ENCODE data around the gene CC2D2B. TPM values are rescaled to one million over a fixed set of nuclear protein-coding genes. Genes with fewer than 3 reads are reported as not detected.

CC2D2B gene
- total RNA-seq, 1 donor from 2014 or later = 3.9 TPM

DNA sequence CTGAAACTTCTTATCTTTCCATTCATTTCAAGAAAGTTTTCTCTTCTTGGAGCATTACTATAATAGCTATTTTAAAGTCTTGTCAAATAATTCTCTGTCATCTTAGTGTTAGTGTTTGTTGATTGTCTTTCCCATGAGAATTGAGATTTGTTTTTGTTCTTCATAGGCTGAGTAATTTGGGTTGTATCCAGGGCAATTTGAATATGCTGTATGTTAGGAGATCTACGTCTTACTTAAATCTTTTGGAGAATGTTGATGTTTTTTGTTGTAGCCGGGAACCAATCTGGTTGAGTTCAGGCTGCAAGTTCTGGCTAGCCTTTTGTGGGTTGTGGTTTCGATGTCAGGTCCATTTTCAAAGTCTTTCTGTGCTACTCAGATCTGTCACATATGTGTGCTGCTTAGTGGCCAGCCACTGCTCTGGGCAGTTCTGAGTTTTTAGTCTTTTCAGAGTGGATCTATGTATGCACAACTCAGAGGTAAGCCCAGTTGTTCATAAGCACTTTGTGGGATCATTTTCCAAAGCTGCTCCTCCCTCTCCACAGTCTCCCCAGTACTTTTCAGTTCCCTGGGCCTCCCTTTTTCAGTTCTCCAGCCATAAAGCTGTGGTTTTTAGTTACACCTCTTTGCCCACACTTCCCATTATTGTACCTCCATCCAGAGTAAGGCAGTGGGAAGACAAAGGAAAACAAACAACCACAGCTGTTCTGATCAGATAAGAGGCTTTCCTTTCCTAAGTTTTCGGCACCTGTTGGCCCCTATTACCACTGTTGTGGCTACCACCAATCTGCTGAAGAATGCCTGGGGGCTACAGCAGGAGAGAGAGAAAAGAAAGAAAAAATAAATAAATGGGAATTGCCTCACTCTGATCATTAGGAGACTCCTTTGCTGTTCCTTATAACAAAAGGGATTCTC is 131.0 kb downstream of the CC2D2B start:
- peaks cover 2 to 3% of the 10 kb centered on the region in 2 donors for H3K4me1 ChIP-seq
- no peaks in the 10 kb centered on the region for H3K9me3 ChIP-seq
- no peak for DNase-seq (ENCODE audit: low spot score in 2 of 2)
- H3K27me3 ChIP-seq = no peaks in the 10 kb centered on the region
- TF ChIP-seq, protein P1, sequence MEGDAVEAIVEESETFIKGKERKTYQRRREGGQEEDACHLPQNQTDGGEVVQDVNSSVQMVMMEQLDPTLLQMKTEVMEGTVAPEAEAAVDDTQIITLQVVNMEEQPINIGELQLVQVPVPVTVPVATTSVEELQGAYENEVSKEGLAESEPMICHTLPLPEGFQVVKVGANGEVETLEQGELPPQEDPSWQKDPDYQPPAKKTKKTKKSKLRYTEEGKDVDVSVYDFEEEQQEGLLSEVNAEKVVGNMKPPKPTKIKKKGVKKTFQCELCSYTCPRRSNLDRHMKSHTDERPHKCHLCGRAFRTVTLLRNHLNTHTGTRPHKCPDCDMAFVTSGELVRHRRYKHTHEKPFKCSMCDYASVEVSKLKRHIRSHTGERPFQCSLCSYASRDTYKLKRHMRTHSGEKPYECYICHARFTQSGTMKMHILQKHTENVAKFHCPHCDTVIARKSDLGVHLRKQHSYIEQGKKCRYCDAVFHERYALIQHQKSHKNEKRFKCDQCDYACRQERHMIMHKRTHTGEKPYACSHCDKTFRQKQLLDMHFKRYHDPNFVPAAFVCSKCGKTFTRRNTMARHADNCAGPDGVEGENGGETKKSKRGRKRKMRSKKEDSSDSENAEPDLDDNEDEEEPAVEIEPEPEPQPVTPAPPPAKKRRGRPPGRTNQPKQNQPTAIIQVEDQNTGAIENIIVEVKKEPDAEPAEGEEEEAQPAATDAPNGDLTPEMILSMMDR (IDR thresholded peaks at IDR 0.05) = no peak
- no peak overlapping the region for H3K27ac ChIP-seq
- H3K36me3 ChIP-seq = no peaks in the 10 kb centered on the region
- H3K4me3 ChIP-seq = no peak overlapping the region
- intact Hi-C loops (cut with DNase I) = no loop called here

DNA sequence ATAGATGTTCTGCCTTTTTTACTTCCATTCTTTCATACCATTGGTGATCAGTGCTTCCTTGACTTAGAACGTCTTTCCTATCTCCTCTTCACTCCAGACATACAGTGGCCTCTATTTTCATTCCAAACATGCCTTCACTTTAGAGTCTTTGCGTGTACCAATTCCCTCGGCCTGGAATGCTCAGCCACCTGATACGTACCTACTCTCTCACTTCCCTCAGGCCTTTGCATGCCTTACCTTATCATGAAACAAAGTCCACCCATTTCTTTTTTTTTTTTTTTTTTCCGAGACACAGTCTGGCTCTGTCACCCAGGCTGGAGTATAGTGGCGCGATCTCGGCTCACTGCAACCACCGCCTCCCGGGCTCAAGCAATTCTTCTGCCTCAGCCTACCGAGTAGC is 133.4 kb downstream of the CC2D2B start:
- DNase-seq (ENCODE audit: low spot score in 2 of 2) = no peak
- no peak overlapping the region for H3K27ac ChIP-seq
- H3K27me3 ChIP-seq = no peaks in the 10 kb centered on the region
- H3K4me3 ChIP-seq = no peak overlapping the region
- peaks cover 2 to 3% of the 10 kb centered on the region in 2 donors for H3K4me1 ChIP-seq
- intact Hi-C loops (cut with DNase I) = loop anchor here (5.0 kb wide), 2 partner anchors 134 to 164 kb away; partner anchors contain the start of gene CC2D2B
- TF ChIP-seq, protein P1 (IDR thresholded peaks at IDR 0.05) = no peak
- H3K36me3 ChIP-seq = no peaks in the 10 kb centered on the region
- H3K9me3 ChIP-seq = no peaks in the 10 kb centered on the region

DNA sequence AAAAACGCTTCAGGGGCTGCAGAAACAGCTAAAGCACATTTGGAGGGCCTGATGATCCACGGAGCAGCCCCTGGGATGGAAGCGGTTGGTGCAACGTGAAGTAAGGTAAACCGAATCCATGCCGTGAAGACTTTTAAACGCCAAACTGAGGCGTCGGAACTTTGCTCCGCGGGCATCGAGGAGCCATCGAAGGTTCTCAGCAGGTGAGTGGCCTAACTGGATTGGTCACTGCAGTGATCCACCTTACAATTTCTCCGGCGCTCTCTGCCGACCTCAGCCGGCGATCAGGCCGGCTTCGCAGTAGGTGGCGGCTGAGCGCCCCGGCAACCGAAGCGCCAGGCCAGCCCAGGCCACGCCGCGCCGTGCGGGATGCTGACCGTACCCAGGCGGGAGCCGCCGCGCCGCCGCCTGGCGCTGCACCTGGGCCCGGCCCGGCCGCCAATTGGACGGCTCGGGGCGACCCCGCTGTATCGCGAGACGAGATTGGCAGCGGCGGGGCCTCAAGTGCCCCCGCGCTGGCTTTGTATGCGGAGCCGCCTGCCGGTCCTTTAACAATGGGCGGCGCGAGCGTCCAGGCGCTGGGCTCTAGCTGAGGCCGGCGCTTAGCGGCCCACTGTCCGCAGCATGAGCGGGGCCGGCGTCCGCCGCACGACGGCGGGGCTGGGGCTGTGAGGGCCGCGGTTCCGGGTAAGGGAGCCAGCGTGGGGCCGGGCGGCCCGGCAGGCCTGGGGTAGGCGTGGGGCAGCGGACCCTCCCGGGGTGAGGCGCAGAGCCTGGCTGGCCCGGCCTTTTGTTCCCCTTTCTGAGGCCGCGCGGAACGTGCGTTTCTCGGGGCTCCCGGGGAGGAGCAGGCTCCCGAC is 135.5 kb downstream of the CC2D2B start, which contains the start of gene CCNJ:
Gene CCNJ, plus strand, starts transcription at position 551 of the 860 bp plus-strand sequence. CDS start 811 bp downstream, outside the sequence.
- no peaks in the 10 kb centered on the region for H3K9me3 ChIP-seq
- H3K27me3 ChIP-seq = no peaks in the 10 kb centered on the region
- peaks cover 2 to 3% of the 10 kb centered on the region in 2 donors for H3K4me1 ChIP-seq
- peak within 1 kb of the TSS; percentile 85 to 87 for H3K27ac ChIP-seq
- H3K4me3 ChIP-seq = peak within 1 kb of the TSS; percentile 89 to 93
- TF ChIP-seq, protein P1 (IDR thresholded peaks at IDR 0.05) = peak in 2 of 3 experiments; percentile 18 to 19
- intact Hi-C loops (cut with DNase I) = loop anchor here (1.0 to 5.0 kb wide), 5 partner anchors 48 to 348 kb away; partner anchors contain the start of gene CC2D2B
- no peaks in the 10 kb centered on the region for H3K36me3 ChIP-seq
- peak; percentile 61 to 93 for DNase-seq (ENCODE audit: low spot score in 2 of 2)

DNA sequence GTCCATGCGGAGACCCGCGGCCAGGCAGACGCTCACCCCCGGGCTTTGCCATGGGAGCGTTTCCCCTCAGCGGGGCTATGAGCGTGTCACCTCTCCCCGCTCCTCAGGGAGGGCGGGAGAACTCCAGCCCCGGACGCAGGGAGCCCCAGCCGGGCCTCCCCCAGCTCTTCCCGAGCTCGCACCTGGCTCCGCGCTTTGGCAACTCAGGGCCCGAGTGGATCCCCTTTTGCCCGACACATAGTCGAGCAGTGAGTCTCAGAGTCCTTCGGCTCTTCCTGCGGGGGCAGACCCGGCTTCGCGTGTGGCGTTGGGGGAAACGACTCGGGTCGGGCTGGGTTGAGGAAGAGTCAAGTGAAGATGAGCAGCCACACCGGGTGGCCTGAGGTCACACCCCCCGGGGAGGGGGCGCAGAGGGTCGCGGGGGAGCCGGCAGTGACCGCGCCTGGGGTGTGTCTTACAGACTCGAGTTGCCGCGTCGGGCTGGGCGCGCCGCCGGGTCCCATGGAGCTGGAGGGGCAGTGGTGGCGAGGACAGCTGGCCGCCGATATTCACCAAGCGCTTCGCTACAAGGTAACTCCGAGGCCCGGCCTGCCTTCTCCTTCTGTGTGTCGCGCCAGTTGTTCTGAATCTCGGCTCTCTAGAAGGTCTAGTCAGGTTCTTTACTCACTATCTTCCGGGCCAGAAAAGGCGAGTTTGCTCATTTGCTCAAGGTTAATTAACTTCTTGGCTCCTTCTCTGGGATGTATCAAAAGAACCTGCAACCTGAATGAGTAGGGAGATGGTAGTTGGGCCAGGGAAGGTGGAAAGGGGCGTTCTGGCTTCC is 136.3 kb downstream of the CC2D2B start:
- TF ChIP-seq, protein P1 (IDR thresholded peaks at IDR 0.05) = no peak
- intact Hi-C loops (cut with DNase I) = loop anchor here (1.0 to 5.0 kb wide), 5 partner anchors 47 to 349 kb away; partner anchors contain the start of gene CC2D2B
- Histone ChIP-seq H3K27me3 (no peaks in the 10 kb centered on the region), H3K4me1 (peaks cover 2 to 3% of the 10 kb centered on the region in 2 donors), H3K27ac (peak overlapping the region; percentile 85 to 87), H3K9me3 (no peaks in the 10 kb centered on the region), H3K36me3 (no peaks in the 10 kb centered on the region), H3K4me3 (peak overlapping the region; percentile 89 to 93)
- peak in 1 of 2 donors; percentile 70 for DNase-seq (ENCODE audit: low spot score in 2 of 2)

All from ascending aorta (tissue), 2 donors.